H9 (cell line): ENCODE measurements around the gene ADGRF5. TPM values are rescaled to one million over a fixed set of nuclear protein-coding genes. Genes with fewer than 3 reads are reported as not detected.

Experiments
- DNase-seq: peaks from one replicate; pipeline ENCODE4 v3.0.0-alpha.2; 2017
- H2AFZ ChIP-seq: one replicate; pipeline ENCODE4 v1.6.1; 2013; ENCODE audit warnings: mild to moderate bottlenecking, low read length, control low read depth, moderate library complexity
- H2AK5ac ChIP-seq: 2 replicates; pipeline ENCODE4 v1.6.1; 2013; ENCODE audit warnings: low read length, control low read depth, mixed read lengths; ENCODE audit not compliant: insufficient read length
- H2BK120ac ChIP-seq: one replicate; pipeline ENCODE4 v1.6.1; 2013; ENCODE audit warnings: low read depth, mild to moderate bottlenecking, low read length, control low read depth, inconsistent platforms; ENCODE audit not compliant: poor library complexity, severe bottlenecking
- H2BK12ac ChIP-seq: 2 replicates; pipeline ENCODE4 v1.6.1; 2013; ENCODE audit warnings: low read length, control low read depth, mixed read lengths, low read depth; ENCODE audit not compliant: insufficient read length
- H2BK15ac ChIP-seq: 2 replicates; pipeline ENCODE4 v1.6.1; 2013; ENCODE audit warnings: low read depth, low read length, control low read depth
- H2BK20ac ChIP-seq: one replicate; pipeline ENCODE4 v1.6.1; 2013; ENCODE audit warnings: low read depth, mild to moderate bottlenecking, low read length, control low read depth, inconsistent platforms; ENCODE audit not compliant: poor library complexity, severe bottlenecking
- H2BK5ac ChIP-seq: 2 replicates; pipeline ENCODE4 v1.6.1; 2013; ENCODE audit warnings: low read length, control low read depth, mixed read lengths; ENCODE audit not compliant: insufficient read length
- H3K14ac ChIP-seq: 2 replicates; pipeline ENCODE4 v1.6.1; 2013; ENCODE audit warnings: low read length, control low read depth; ENCODE audit not compliant: insufficient read depth
- H3K18ac ChIP-seq: 2 replicates; pipeline ENCODE4 v1.6.1; 2013; ENCODE audit warnings: low read depth, mild to moderate bottlenecking, mixed read lengths, low read length, control low read depth; ENCODE audit not compliant: insufficient read length
- H3K23ac ChIP-seq: 2 replicates; pipeline ENCODE4 v1.6.1; 2013; ENCODE audit warnings: low read length, control low read depth, mixed read lengths, low read depth; ENCODE audit not compliant: insufficient read length
- H3K23me2 ChIP-seq: 2 replicates; pipeline ENCODE4 v1.6.1; 2013; ENCODE audit warnings: low read depth, mild to moderate bottlenecking, mixed read lengths, low read length, control low read depth; ENCODE audit not compliant: insufficient read length, poor library complexity, severe bottlenecking
- H3K27ac ChIP-seq: 2 replicates; pipeline ENCODE4 v1.5.1; 2013; ENCODE audit warnings: low read length, control low read depth, mixed read lengths, low read depth; ENCODE audit not compliant: insufficient read length
- H3K27me3 ChIP-seq: 2 replicates; pipeline ENCODE4 v1.6.1; 2013; ENCODE audit warnings: low read length, control low read depth, inconsistent platforms; ENCODE audit not compliant: insufficient read depth
- H3K4ac ChIP-seq: 2 replicates; pipeline ENCODE4 v1.6.1; 2013; ENCODE audit warnings: low read depth, mild to moderate bottlenecking, control low read depth, inconsistent platforms, low read length, moderate library complexity
- H3K4me1 ChIP-seq: 2 replicates; pipeline ENCODE4 v1.6.1; 2013; ENCODE audit warnings: low read length, control low read depth, inconsistent platforms; ENCODE audit not compliant: insufficient read depth
- H3K4me2 ChIP-seq: 2 replicates; pipeline ENCODE4 v1.6.1; 2013; ENCODE audit warnings: low read length, control low read depth, mixed read lengths; ENCODE audit not compliant: insufficient read length, insufficient read depth
- H3K56ac ChIP-seq: 2 replicates; pipeline ENCODE4 v1.6.1; 2013; ENCODE audit warnings: low read depth, mild to moderate bottlenecking, mixed read lengths, low read length, control low read depth; ENCODE audit not compliant: insufficient read length
- H3K79me1 ChIP-seq: 2 replicates; pipeline ENCODE4 v1.6.1; 2013; ENCODE audit warnings: low read depth, mild to moderate bottlenecking, moderate library complexity, low read length, control low read depth, inconsistent platforms; ENCODE audit not compliant: insufficient read depth, poor library complexity, severe bottlenecking
- H3K79me2 ChIP-seq: 2 replicates; pipeline ENCODE4 v1.6.1; 2013; ENCODE audit warnings: low read length, control low read depth, inconsistent platforms; ENCODE audit not compliant: insufficient read depth
- H3K9ac ChIP-seq: 2 replicates; pipeline ENCODE4 v1.6.1; 2013; ENCODE audit warnings: low read length, control low read depth, mixed read lengths; ENCODE audit not compliant: insufficient read length; ENCODE audit errors: extremely low read depth
- H3K9me3 ChIP-seq: one replicate; pipeline ENCODE4 v1.6.1; 2013; ENCODE audit warnings: low read depth, low read length, inconsistent platforms; ENCODE audit not compliant: control insufficient read depth
- H3T11ph ChIP-seq: one replicate; pipeline ENCODE4 v1.6.1; 2013; ENCODE audit warnings: mild to moderate bottlenecking, low read length, control low read depth, inconsistent platforms
- H4K20me1 ChIP-seq: one replicate; pipeline ENCODE4 v1.6.1; 2013; ENCODE audit not compliant: control insufficient read depth, insufficient read length, insufficient read depth
- H4K5ac ChIP-seq: 2 replicates; pipeline ENCODE4 v1.6.1; 2013; ENCODE audit warnings: low read depth, mild to moderate bottlenecking, mixed read lengths, low read length, control low read depth; ENCODE audit not compliant: insufficient read length
- H4K8ac ChIP-seq: replicated peaks from 2 replicates; pipeline ENCODE4 v1.6.1; 2013; ENCODE audit warnings: low read length, control low read depth, mixed read lengths, low read depth; ENCODE audit not compliant: insufficient read length
- H4K91ac ChIP-seq: 2 replicates; pipeline ENCODE4 v1.6.1; 2013; ENCODE audit warnings: low read depth, mild to moderate bottlenecking, moderate library complexity, mixed read lengths, low read length, control low read depth; ENCODE audit not compliant: insufficient read length
- H3K27ac Mint-ChIP-seq, 3 experiments: 2 replicates in 2 of 3; 3 replicates in 1 of 3; pipeline ENCODE4 v1.8.0; 2020 to 2021; ENCODE audit warnings: mixed read lengths in 3 of 3, mild to moderate bottlenecking in 1 of 3, moderate library complexity in 1 of 3
- H3K27me3 Mint-ChIP-seq: 2 replicates; pipeline ENCODE4 v1.8.0; 2021; ENCODE audit warnings: low read depth, mild to moderate bottlenecking, moderate library complexity, mixed read lengths
- H3K36me3 Mint-ChIP-seq, 3 experiments: 2 replicates in 2 of 3; 3 replicates in 1 of 3; pipeline ENCODE4 v1.8.0; 2020 to 2021; ENCODE audit warnings: low read depth in 3 of 3, mixed read lengths in 3 of 3; ENCODE audit not compliant: insufficient read depth in 1 of 3
- H3K4me1 Mint-ChIP-seq, 2 experiments: 2 replicates each; pipeline ENCODE4 v1.8.0; 2020; ENCODE audit warnings: mixed read lengths in 2 of 2
- H3K4me3 Mint-ChIP-seq, 2 experiments: 2 replicates in 1 of 2; 3 replicates in 1 of 2; pipeline ENCODE4 v1.8.0; 2020 to 2021; ENCODE audit warnings: mild to moderate bottlenecking in 2 of 2, mixed read lengths in 2 of 2, moderate library complexity in 1 of 2
- H3K9me3 Mint-ChIP-seq, 2 experiments: 2 replicates in 1 of 2; 3 replicates in 1 of 2; pipeline ENCODE4 v1.8.0; 2020; ENCODE audit warnings: mild to moderate bottlenecking in 2 of 2, mixed read lengths in 2 of 2, moderate library complexity in 1 of 2
- WGBS: extraction: QIAGEN DNeasy Blood & Tissue Kit; methylation state at CpG from one replicate; pipeline ENCODE4 v1.1.7; 2013; ENCODE audit warnings: missing lambda C conversion rate, low lambda C conversion rate, mixed read lengths; ENCODE audit not compliant: insufficient read length; ENCODE audit errors: extremely low coverage; 5-methylcytosine and 5-hydroxymethylcytosine counted together
- total RNA-seq: library from RNA; stranded (reverse); gene quantifications from 2 replicates; pipeline ENCODE4 v1.2.1, GENCODE V29; 2021
- TF ChIP-seq, protein P1 (sequence below): fragments of 200-600 bp; sonication (generic); conservative IDR thresholded peaks from 3 replicates; pipeline ENCODE4 v1.8.0; 2021; ENCODE audit warnings: antibody characterized with exemption, mild to moderate bottlenecking

Gene ADGRF5
- total RNA-seq, 1 experiment from 2014 or later = not detected

DNA sequence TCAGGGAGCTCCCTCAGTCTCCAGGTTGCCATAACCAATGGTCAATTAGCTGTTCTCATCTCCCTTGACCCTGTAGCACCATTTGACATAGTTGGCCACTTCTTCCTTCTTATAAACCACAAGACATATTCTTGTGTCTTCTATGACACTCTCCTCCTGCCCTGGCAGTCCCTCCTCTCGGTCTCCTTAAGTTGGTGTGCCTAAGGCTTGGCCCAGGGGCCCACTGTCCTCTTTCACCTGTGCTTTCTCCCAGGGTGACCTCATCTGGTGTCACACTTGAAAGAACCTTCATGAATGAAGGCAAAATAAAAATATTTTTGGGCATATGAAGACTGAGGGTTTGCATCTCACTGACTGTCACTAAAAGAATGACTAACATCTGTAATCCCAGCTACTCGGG is 9.7 kb upstream of the ADGRF5 start:
- H3K23me2 ChIP-seq = no peaks in the 10 kb centered on the region
- no peak overlapping the region for H3K56ac ChIP-seq
- DNase-seq = no peak
- peaks cover 9% of the 10 kb centered on the region in 2 experiments for H3K4me1 Mint-ChIP-seq
- H3K4me1 ChIP-seq = no peaks in the 10 kb centered on the region
- no peak overlapping the region for H2BK15ac ChIP-seq
- H2AFZ ChIP-seq = no peak overlapping the region
- H3K27ac Mint-ChIP-seq = no peak overlapping the region
- no peaks in the 10 kb centered on the region for H3K9me3 Mint-ChIP-seq
- TF ChIP-seq, protein P1, sequence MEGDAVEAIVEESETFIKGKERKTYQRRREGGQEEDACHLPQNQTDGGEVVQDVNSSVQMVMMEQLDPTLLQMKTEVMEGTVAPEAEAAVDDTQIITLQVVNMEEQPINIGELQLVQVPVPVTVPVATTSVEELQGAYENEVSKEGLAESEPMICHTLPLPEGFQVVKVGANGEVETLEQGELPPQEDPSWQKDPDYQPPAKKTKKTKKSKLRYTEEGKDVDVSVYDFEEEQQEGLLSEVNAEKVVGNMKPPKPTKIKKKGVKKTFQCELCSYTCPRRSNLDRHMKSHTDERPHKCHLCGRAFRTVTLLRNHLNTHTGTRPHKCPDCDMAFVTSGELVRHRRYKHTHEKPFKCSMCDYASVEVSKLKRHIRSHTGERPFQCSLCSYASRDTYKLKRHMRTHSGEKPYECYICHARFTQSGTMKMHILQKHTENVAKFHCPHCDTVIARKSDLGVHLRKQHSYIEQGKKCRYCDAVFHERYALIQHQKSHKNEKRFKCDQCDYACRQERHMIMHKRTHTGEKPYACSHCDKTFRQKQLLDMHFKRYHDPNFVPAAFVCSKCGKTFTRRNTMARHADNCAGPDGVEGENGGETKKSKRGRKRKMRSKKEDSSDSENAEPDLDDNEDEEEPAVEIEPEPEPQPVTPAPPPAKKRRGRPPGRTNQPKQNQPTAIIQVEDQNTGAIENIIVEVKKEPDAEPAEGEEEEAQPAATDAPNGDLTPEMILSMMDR = no peak
- H3K79me2 ChIP-seq = no peaks in the 10 kb centered on the region
- no peak overlapping the region for H3K4me3 Mint-ChIP-seq
- H3T11ph ChIP-seq = no peak overlapping the region
- no peak overlapping the region for H3K18ac ChIP-seq
- no peak overlapping the region for H4K91ac ChIP-seq
- no peak overlapping the region for H2AK5ac ChIP-seq
- WGBS = no CpG with 5 or more reads among the region's 2 CpGs
- no peak overlapping the region for H3K27ac ChIP-seq
- no peak overlapping the region for H3K23ac ChIP-seq
- no peak overlapping the region for H2BK120ac ChIP-seq
- no peak overlapping the region for H2BK12ac ChIP-seq
- no peak overlapping the region for H3K4ac ChIP-seq
- H2BK5ac ChIP-seq = no peak overlapping the region
- H3K9ac ChIP-seq = no peak overlapping the region
- no peak overlapping the region for H3K4me2 ChIP-seq
- no peak overlapping the region for H4K5ac ChIP-seq
- no peak overlapping the region for H4K8ac ChIP-seq
- no peaks in the 10 kb centered on the region for H3K27me3 ChIP-seq
- H3K36me3 Mint-ChIP-seq = no peaks in the 10 kb centered on the region
- H3K9me3 ChIP-seq = no peaks in the 10 kb centered on the region
- no peaks in the 10 kb centered on the region; the same call in 1 of the 2 replicates for H3K27me3 Mint-ChIP-seq
- H2BK20ac ChIP-seq = no peak overlapping the region
- H3K79me1 ChIP-seq = no peaks in the 10 kb centered on the region
- no peak overlapping the region for H3K14ac ChIP-seq
- no peaks in the 10 kb centered on the region for H4K20me1 ChIP-seq
